ENCODE results near the gene TMEM100. TPM values are rescaled to one million over a fixed set of nuclear protein-coding genes. Genes with fewer than 3 reads are reported as not detected.

Gene TMEM100
- total RNA-seq, 1 donor from 2014 or later = 21.4 TPM

DNA sequence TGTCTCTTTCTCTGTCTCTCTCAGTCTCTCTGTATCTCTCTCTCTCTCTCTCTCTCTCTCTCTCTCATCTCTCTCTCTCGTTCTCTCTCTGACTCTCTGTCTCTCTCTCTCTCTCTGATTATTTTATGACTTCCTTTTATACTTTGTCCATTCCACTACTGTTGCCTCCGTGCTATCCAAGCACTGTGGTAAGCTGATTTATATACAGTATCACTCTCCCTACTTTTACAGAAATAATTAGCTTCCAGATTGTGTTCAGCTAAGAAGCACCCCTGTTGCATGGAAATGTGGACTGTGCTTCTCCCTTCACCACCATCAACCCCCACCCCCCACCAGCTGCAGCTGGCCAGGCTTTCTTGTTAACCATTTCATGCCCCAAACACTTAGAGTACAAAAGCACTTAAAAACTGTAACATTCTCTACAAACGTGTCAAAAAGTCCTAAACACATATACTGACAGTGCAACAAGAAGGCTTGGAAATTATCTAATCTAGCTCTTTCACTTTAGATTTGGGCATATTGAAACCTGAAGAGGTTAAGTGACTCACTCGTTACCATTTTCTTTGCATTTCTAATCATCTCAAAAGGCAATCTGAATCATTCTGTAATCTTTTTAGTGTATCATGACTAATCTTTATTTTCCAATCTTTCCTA is 11.6 kb upstream of the TMEM100 start:
- Mint-ChIP-seq H3K4me3 (peak overlapping the region; percentile 23), H3K36me3 (no peaks in the 10 kb centered on the region), H3K4me1 (ENCODE audit: unreplicated experiment) (peaks cover 39% of the 10 kb centered on the region), H3K27ac (no peak overlapping the region), H3K27me3 (no peaks in the 10 kb centered on the region), H3K9me3 (no peaks in the 10 kb centered on the region)
- DNase-seq (ENCODE audit: extremely low spot score, unreplicated experiment) = no peak
- TF ChIP-seq, protein P1, sequence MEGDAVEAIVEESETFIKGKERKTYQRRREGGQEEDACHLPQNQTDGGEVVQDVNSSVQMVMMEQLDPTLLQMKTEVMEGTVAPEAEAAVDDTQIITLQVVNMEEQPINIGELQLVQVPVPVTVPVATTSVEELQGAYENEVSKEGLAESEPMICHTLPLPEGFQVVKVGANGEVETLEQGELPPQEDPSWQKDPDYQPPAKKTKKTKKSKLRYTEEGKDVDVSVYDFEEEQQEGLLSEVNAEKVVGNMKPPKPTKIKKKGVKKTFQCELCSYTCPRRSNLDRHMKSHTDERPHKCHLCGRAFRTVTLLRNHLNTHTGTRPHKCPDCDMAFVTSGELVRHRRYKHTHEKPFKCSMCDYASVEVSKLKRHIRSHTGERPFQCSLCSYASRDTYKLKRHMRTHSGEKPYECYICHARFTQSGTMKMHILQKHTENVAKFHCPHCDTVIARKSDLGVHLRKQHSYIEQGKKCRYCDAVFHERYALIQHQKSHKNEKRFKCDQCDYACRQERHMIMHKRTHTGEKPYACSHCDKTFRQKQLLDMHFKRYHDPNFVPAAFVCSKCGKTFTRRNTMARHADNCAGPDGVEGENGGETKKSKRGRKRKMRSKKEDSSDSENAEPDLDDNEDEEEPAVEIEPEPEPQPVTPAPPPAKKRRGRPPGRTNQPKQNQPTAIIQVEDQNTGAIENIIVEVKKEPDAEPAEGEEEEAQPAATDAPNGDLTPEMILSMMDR (conservative IDR thresholded peaks at IDR 0.05) = no peak

GRCh38 chr17:55731586-55732250 is 9.1 kb upstream of the TMEM100 start:
- Mint-ChIP-seq H3K27ac (peak overlapping the region; percentile 19), H3K4me1 (ENCODE audit: unreplicated experiment) (peaks cover 64% of the 10 kb centered on the region), H3K27me3 (no peaks in the 10 kb centered on the region), H3K9me3 (no peaks in the 10 kb centered on the region), H3K4me3 (peak overlapping the region; percentile 75), H3K36me3 (no peaks in the 10 kb centered on the region)
- DNase-seq (ENCODE audit: extremely low spot score, unreplicated experiment) = no peak
- TF ChIP-seq, protein P1 (conservative IDR thresholded peaks at IDR 0.05) = no peak

DNA sequence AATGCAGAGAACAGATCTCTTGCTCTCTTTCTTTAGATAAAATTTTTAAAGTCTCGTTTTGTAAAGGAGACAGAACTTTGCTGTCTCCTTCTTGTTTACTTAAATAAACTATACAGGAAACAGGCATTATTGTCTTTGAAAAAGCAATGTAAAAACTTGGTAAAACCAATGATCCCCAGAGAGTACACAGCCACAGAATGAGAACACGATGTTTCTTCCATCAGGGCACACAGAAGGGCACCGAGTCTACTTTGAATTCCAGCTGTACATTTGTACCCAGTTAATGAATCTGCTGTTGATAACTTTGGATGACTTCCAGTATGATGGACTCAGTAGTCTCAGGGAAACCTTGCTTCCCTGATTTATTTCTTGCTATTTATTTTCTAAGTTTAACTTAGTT is 8.1 kb upstream of the TMEM100 start:
- no peaks in the 10 kb centered on the region for H3K27me3 Mint-ChIP-seq
- no peak overlapping the region for H3K4me3 Mint-ChIP-seq
- H3K9me3 Mint-ChIP-seq = no peaks in the 10 kb centered on the region
- no peaks in the 10 kb centered on the region for H3K36me3 Mint-ChIP-seq
- DNase-seq (ENCODE audit: extremely low spot score, unreplicated experiment) = no peak
- no peak overlapping the region for H3K27ac Mint-ChIP-seq
- peaks cover 68% of the 10 kb centered on the region for H3K4me1 Mint-ChIP-seq (ENCODE audit: unreplicated experiment)
- TF ChIP-seq, protein P1 (conservative IDR thresholded peaks at IDR 0.05) = no peak

GRCh38 chr17:55730380-55730779 is 7.7 kb upstream of the TMEM100 start:
- Mint-ChIP-seq H3K27ac (no peak overlapping the region), H3K9me3 (no peaks in the 10 kb centered on the region), H3K36me3 (no peaks in the 10 kb centered on the region), H3K4me1 (ENCODE audit: unreplicated experiment) (peaks cover 70% of the 10 kb centered on the region), H3K27me3 (peaks cover under 1% of the 10 kb centered on the region), H3K4me3 (no peak overlapping the region)
- no peak for DNase-seq (ENCODE audit: extremely low spot score, unreplicated experiment)
- TF ChIP-seq, protein P1 (conservative IDR thresholded peaks at IDR 0.05) = no peak

DNA sequence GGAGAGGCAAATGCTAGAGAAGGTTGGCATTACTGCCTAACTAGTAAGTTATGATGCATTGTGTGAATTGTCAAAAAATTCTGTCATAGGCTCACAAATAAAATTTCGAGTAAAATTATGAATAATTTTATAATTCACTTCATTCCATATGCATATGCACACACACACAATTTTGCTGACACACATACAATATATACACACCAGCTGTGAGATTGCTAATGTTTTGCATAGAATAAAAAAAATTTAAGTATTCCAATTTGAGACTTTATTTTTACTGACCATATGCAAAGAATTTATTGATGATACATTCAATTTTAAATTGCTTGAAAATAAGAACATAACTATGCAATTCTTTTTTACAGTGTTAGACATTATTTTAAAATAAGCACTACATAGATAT is 6.8 kb upstream of the TMEM100 start:
- Mint-ChIP-seq H3K27ac (no peak overlapping the region), H3K9me3 (no peaks in the 10 kb centered on the region), H3K36me3 (no peaks in the 10 kb centered on the region), H3K4me1 (ENCODE audit: unreplicated experiment) (peaks cover 73% of the 10 kb centered on the region), H3K4me3 (no peak overlapping the region), H3K27me3 (peaks cover 4% of the 10 kb centered on the region)
- no peak for DNase-seq (ENCODE audit: extremely low spot score, unreplicated experiment)
- TF ChIP-seq, protein P1 (conservative IDR thresholded peaks at IDR 0.05) = no peak

Data from type B pancreatic cell (in vitro differentiated cells).